Peyer's patch (tissue), 4 donors: ENCODE measurements around the gene PEG3.

Experiments used
- POLR2A ChIP-seq, 2 donors: fragments of 450-650 bp; IDR thresholded peaks; one replicate each; pipeline ENCODE4 v1.5.1; 2017; ENCODE audit warnings: antibody characterized with exemption in 2 of 2, mild to moderate bottlenecking in 2 of 2, moderate library complexity in 2 of 2
- TF ChIP-seq, protein P1 (sequence below), 6 experiments: fragments of 450-650 bp in 4 of 6; fragments of 200-600 bp in 2 of 6; sonication (generic) in 1 of 6; IDR thresholded peaks; one replicate each; pipeline ENCODE4 v1.5.1; 2017 to 2019; ENCODE audit warnings: antibody characterized with exemption in 6 of 6, mild to moderate bottlenecking in 3 of 6, moderate library complexity in 1 of 6

DNA sequence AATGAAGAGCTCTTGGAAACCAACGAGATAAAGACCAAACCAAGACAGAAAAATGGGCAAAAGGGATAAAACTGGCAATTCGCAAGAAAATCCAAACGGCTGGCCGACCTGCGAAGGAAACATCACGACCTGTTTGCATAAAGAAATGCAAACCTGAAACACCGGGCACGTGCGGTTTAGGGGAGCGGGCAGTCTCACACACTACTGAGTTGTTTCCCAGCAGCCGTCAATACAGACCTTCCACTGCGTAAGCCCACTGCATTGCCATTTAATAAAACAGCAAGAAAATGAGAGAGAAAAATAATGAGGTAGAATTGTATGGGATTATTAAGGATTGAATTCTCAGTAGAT lies 642 bp upstream of the PEG3 start:
- TF ChIP-seq POLR2A (IDR thresholded peaks at IDR 0.05) = no peak
- TF ChIP-seq, protein P1, sequence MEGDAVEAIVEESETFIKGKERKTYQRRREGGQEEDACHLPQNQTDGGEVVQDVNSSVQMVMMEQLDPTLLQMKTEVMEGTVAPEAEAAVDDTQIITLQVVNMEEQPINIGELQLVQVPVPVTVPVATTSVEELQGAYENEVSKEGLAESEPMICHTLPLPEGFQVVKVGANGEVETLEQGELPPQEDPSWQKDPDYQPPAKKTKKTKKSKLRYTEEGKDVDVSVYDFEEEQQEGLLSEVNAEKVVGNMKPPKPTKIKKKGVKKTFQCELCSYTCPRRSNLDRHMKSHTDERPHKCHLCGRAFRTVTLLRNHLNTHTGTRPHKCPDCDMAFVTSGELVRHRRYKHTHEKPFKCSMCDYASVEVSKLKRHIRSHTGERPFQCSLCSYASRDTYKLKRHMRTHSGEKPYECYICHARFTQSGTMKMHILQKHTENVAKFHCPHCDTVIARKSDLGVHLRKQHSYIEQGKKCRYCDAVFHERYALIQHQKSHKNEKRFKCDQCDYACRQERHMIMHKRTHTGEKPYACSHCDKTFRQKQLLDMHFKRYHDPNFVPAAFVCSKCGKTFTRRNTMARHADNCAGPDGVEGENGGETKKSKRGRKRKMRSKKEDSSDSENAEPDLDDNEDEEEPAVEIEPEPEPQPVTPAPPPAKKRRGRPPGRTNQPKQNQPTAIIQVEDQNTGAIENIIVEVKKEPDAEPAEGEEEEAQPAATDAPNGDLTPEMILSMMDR (IDR thresholded peaks at IDR 0.05) = no peak
